Peyer's patch (tissue), 4 donors: ENCODE data around the gene MZF1. TPM values are rescaled to one million over a fixed set of nuclear protein-coding genes. Genes with fewer than 3 reads are reported as not detected.

ENCODE experiments used
- DNase-seq, 3 donors: peaks; one replicate each; pipeline ENCODE4 v3.0.0-alpha.2; 2017 to 2019
- H3K27ac ChIP-seq, 4 donors: fragments of 200-600 bp; sonication (generic); one replicate each; pipeline ENCODE4 v1.5.1; 2016 to 2019
- H3K27me3 ChIP-seq, 2 donors: fragments of 200-600 bp; sonication (generic); one replicate each; pipeline ENCODE4 v1.5.1; 2019
- H3K36me3 ChIP-seq, 3 donors: fragments of 200-600 bp; sonication (generic); one replicate each; pipeline ENCODE4 v1.5.1; 2016 to 2019
- H3K4me1 ChIP-seq, 4 donors: fragments of 200-600 bp; sonication (generic); one replicate each; pipeline ENCODE4 v1.5.1; 2016 to 2019
- H3K4me3 ChIP-seq, 4 donors: fragments of 200-600 bp; sonication (generic); 1 replicate in 3 of 4; 2 replicates in 1 of 4; pipeline ENCODE4 v1.5.1; 2016 to 2019; ENCODE audit warnings: mild to moderate bottlenecking in 1 of 4
- H3K9me3 ChIP-seq, 4 donors: fragments of 200-600 bp; sonication (generic); one replicate each; pipeline ENCODE4 v1.5.1; 2016 to 2019; ENCODE audit warnings: mild to moderate bottlenecking in 1 of 4
- CTCF ChIP-seq, 6 experiments: fragments of 450-650 bp in 4 of 6; fragments of 200-600 bp in 2 of 6; sonication (generic) in 1 of 6; IDR thresholded peaks; one replicate each; pipeline ENCODE4 v1.5.1; 2017 to 2019; ENCODE audit warnings: antibody characterized with exemption in 6 of 6, mild to moderate bottlenecking in 3 of 6, moderate library complexity in 1 of 6
- POLR2A ChIP-seq, 2 donors: fragments of 450-650 bp; IDR thresholded peaks; one replicate each; pipeline ENCODE4 v1.5.1; 2017; ENCODE audit warnings: antibody characterized with exemption in 2 of 2, mild to moderate bottlenecking in 2 of 2, moderate library complexity in 2 of 2
- total RNA-seq, 4 donors: library from RNA; depleted of rRNA; stranded (reverse); fragments of >200 nt; gene quantifications; one replicate each; pipeline ENCODE4 v1.1.0, GENCODE V29; 2016

The MZF1 gene
- total RNA-seq, 4 donors from 2014 or later: 60.9 to 123 (median 82.3) TPM

- no peaks in the 10 kb centered on the region for H3K9me3 ChIP-seq
- H3K4me1 ChIP-seq: peaks cover 4 to 9% (median 7%) of the 10 kb centered on the region in 4 donors
- no peaks in the 10 kb centered on the region for H3K36me3 ChIP-seq
- H3K4me3 ChIP-seq: peak overlapping the region; percentile 24 to 52 (median 38)
- H3K27ac ChIP-seq: no peak overlapping the region
- peak in 1 of 3 donors; percentile 65 for DNase-seq
- TF ChIP-seq POLR2A (IDR thresholded peaks at IDR 0.05): no peak
- no peak for TF ChIP-seq CTCF (IDR thresholded peaks at IDR 0.05)
- H3K27me3 ChIP-seq: peaks cover 0 to 8% of the 10 kb centered on the region in 2 donors
Observed at GRCh38 chr19:58538257-58539168, 34.6 kb downstream of the MZF1 start.

- no peak for TF ChIP-seq POLR2A (IDR thresholded peaks at IDR 0.05)
- no peak for TF ChIP-seq CTCF (IDR thresholded peaks at IDR 0.05)
- H3K9me3 ChIP-seq: no peaks in the 10 kb centered on the region
- no peak overlapping the region for H3K27ac ChIP-seq
- no peak overlapping the region for H3K4me3 ChIP-seq
- peaks cover 0 to 8% of the 10 kb centered on the region in 2 donors for H3K27me3 ChIP-seq
- peaks cover 4 to 9% (median 7%) of the 10 kb centered on the region in 4 donors for H3K4me1 ChIP-seq
- H3K36me3 ChIP-seq: no peaks in the 10 kb centered on the region
- DNase-seq: no peak
Observed at GRCh38 chr19:58536852-58537798, 36.0 kb downstream of the MZF1 start.

GRCh38 chr19:58535857-58536256 is 37.3 kb downstream of the MZF1 start:
- no peak for DNase-seq
- peaks cover 4 to 9% (median 7%) of the 10 kb centered on the region in 4 donors for H3K4me1 ChIP-seq
- H3K27ac ChIP-seq: no peak overlapping the region
- peaks cover 0 to 8% of the 10 kb centered on the region in 2 donors for H3K27me3 ChIP-seq
- no peaks in the 10 kb centered on the region for H3K9me3 ChIP-seq
- H3K36me3 ChIP-seq: no peaks in the 10 kb centered on the region
- TF ChIP-seq POLR2A (IDR thresholded peaks at IDR 0.05) (no peak), CTCF (IDR thresholded peaks at IDR 0.05) (no peak)
- no peak overlapping the region for H3K4me3 ChIP-seq

- H3K27me3 ChIP-seq: no peaks in the 10 kb centered on the region
- H3K4me3 ChIP-seq: no peak overlapping the region
- H3K27ac ChIP-seq: no peak overlapping the region
- H3K36me3 ChIP-seq: no peaks in the 10 kb centered on the region
- no peaks in the 10 kb centered on the region for H3K9me3 ChIP-seq
- DNase-seq: no peak
- H3K4me1 ChIP-seq: no peaks in the 10 kb centered on the region
- TF ChIP-seq CTCF (IDR thresholded peaks at IDR 0.05) (no peak), POLR2A (IDR thresholded peaks at IDR 0.05) (no peak)
Observed at GRCh38 chr19:58531034-58531840, 41.9 kb downstream of the MZF1 start.

GRCh38 chr19:58529405-58529804 is 43.7 kb downstream of the MZF1 start:
- Histone ChIP-seq H3K4me3 (no peak overlapping the region), H3K4me1 (no peaks in the 10 kb centered on the region)
- TF ChIP-seq POLR2A (IDR thresholded peaks at IDR 0.05) (no peak), CTCF (IDR thresholded peaks at IDR 0.05) (no peak)

More at GRCh38 chr19:58529405-58529804, 43.7 kb downstream of the MZF1 start:
- no peaks in the 10 kb centered on the region for H3K9me3 ChIP-seq
- no peaks in the 10 kb centered on the region for H3K36me3 ChIP-seq
- H3K27me3 ChIP-seq: no peaks in the 10 kb centered on the region
- no peak overlapping the region for H3K27ac ChIP-seq
- no peak for DNase-seq
